Islet of Langerhans (tissue), 1 donor: ENCODE measurements around the gene TTLL12.
"Not testable (repeated sequence)": the region's sequence is repeated elsewhere in the genome, so short reads cannot be mapped to it uniquely, and the experiment has no call there.

Source experiments
- FAIRE-seq: peaks from one replicate; lab custom pipeline; 2011; peaks lifted over from hg19 to GRCh38; lab: Jason Lieb, UNC

TTLL12 gene

GRCh38 chr22:43153899-43154298 lies 33.0 kb downstream of the TTLL12 start:
- FAIRE-seq = no peak

GRCh38 chr22:43152357-43153071 lies 34.4 kb downstream of the TTLL12 start:
- FAIRE-seq = no peak

- FAIRE-seq = no peak
Measured at GRCh38 chr22:43152003-43152356, 35.0 kb downstream of the TTLL12 start.

- FAIRE-seq = no peak
Measured at GRCh38 chr22:43151251-43152002, 35.5 kb downstream of the TTLL12 start, which contains the start of gene TSPO. Gene TSPO (plus strand): TSS chr22:43151559. CDS start chr22:43159239, 7,680 bp downstream.

GRCh38 chr22:43150731-43151206 lies 36.2 kb downstream of the TTLL12 start:
- FAIRE-seq = no peak

- FAIRE-seq = no peak
Measured at GRCh38 chr22:43148581-43148980, 38.4 kb downstream of the TTLL12 start.

GRCh38 chr22:43147821-43148220 lies 39.1 kb downstream of the TTLL12 start:
- FAIRE-seq = no peak

- not testable (repeated sequence) for FAIRE-seq
Measured at GRCh38 chr22:43146332-43146731, 40.6 kb downstream of the TTLL12 start.

- not testable (repeated sequence) for FAIRE-seq
Measured at GRCh38 chr22:43145371-43145770, 41.6 kb downstream of the TTLL12 start.

- no peak for FAIRE-seq
Measured at GRCh38 chr22:43144949-43145348, 42.0 kb downstream of the TTLL12 start.

- no peak for FAIRE-seq
Measured at GRCh38 chr22:43142880-43143562, 43.9 kb downstream of the TTLL12 start, which contains the start of gene MCAT. Gene MCAT (minus strand): TSS chr22:43143398. CDS start chr22:43143348, 50 bp downstream.

GRCh38 chr22:43136801-43137200 lies 50.1 kb downstream of the TTLL12 start:
- no peak for FAIRE-seq

- FAIRE-seq = no peak
Measured at GRCh38 chr22:43136255-43136654, 50.7 kb downstream of the TTLL12 start.

- no peak for FAIRE-seq
Measured at GRCh38 chr22:43135565-43135964, 51.4 kb downstream of the TTLL12 start.

- FAIRE-seq = no peak
Measured at GRCh38 chr22:43134553-43134952, 52.4 kb downstream of the TTLL12 start.

GRCh38 chr22:43133401-43133800 lies 53.5 kb downstream of the TTLL12 start:
- no peak for FAIRE-seq

GRCh38 chr22:43131773-43132501 lies 55.0 kb downstream of the TTLL12 start:
- no peak for FAIRE-seq

- no peak for FAIRE-seq
Measured at GRCh38 chr22:43129426-43130425, 57.2 kb downstream of the TTLL12 start.

- FAIRE-seq = no peak
Measured at GRCh38 chr22:43128928-43129424, 58.0 kb downstream of the TTLL12 start.

GRCh38 chr22:43128116-43128515 lies 58.8 kb downstream of the TTLL12 start:
- FAIRE-seq = no peak
